ENCODE data around the gene LPCAT4.
"Not testable (repeated sequence)": the region's sequence is repeated elsewhere in the genome, so short reads cannot be mapped to it uniquely, and the experiment has no call there.

The LPCAT4 gene

DNA sequence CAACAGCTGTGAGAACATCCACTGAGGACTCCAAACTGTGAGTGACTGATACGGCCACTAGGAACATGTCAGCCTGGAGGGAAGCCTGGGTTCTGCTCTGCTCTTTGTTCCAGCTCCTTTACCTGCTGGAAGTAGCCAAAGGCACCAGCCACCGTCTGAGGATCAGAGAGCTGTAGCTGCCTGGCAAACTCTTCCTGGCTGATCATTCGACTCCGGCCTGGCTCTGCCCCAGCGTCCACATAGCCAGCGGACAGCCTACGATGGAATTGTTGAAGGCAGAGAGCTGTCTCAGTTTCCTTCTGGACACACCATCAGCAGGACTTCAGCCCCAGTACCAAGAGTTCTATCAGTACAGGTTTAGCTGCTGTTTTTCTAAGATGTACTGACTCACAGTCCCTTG is 5.7 kb downstream of the LPCAT4 start:
- no peak for DNase-seq

DNA sequence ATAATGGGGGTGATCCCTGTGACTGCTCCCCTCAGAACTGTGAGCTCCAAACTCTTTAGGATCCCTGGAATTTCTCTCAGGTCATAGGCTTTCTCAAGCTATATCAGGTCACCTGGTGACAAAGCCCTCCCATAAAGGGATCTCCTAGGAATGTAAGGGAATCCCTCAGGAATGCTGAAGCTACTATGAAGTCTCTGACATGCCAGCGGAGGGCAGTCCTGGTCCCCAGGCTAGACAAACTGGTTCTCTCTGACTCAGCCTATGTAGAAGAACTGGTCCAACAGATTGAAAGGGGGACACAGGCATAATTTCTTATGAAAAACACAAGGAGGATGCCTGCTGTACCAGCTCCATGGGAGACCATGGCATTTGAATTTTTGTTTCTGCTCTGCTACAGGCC is 6.7 kb downstream of the LPCAT4 start:
- DNase-seq: no peak

DNA sequence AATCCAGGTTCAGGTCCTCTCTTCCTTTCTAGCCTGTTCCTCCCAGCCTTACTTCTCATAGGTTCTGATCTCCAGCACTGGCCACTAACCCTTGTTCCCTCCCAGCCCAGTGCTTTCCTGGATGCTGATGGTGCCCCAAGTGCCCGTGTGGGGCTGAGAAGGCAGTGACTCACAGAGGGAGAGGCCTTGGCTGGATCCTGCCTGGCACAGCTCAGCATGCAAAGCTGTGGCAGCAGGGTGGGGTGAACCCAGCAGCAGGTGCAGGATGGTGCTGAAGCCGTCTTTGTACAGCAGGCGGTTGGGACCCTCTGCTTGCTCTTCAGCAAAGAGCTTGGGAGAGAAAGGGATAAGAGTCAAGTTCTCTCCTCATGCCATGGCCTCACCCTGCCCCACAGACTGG is 7.6 kb downstream of the LPCAT4 start:
- DNase-seq: no peak

DNA sequence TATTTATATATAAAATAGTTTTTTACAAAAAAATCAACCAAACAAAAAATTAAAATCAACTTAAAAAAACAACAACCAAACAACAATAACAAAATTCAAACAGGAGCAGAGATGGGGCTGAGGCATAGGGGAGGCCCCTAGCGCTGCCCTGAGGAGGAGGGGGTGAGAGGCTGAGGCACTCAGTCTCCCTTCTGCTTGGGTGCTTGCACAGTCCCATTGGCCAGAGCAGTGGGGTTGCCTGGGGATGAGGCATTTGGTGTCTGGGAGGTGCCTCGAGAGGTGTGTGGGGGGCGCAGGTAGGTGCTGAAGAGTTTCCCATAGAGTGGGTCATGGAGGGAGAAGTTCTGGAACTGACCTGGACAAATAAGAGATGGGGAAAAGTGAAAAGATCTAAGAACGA is 8.0 kb downstream of the LPCAT4 start:
- no peak for DNase-seq

DNA sequence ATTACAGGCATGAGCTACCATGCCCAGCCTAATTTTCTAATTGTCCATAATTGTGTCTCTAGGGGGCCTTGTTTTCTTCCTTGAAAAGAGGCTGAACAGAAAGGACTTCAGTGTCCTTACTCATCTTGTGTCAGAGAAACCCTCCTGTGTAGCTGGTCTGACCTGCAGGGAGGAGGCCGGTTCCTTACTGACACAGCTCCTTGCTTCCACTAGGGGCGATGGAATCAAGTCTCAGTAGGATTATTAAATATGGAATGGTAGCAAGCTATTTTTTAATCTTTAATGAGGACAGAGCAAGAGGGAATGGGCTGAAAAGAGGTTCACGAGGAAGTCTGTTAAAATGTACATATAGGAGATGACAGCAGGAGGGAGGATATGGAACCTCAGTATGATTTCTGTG is 8.6 kb downstream of the LPCAT4 start:
- DNase-seq: no peak

DNA sequence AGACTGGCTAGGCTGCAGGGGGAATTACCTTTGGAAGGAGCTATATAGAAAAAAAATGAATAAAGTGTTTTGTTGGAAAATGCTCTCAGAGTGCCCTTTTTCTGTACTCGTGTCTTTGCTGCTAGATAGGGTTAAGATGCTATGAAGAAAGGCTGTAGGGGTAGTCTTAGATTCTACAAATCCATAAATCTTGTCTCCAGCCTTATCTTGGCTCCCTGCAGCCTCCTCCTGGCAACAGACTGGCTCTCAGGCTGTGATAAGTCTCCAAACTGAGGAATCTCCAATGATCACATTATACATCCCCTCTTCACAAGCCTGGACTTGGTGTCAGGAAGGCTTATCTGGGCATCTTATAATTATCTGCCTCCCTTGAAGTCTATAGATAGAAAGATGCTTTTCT is 9.3 kb downstream of the LPCAT4 start:
- no peak for DNase-seq

DNA sequence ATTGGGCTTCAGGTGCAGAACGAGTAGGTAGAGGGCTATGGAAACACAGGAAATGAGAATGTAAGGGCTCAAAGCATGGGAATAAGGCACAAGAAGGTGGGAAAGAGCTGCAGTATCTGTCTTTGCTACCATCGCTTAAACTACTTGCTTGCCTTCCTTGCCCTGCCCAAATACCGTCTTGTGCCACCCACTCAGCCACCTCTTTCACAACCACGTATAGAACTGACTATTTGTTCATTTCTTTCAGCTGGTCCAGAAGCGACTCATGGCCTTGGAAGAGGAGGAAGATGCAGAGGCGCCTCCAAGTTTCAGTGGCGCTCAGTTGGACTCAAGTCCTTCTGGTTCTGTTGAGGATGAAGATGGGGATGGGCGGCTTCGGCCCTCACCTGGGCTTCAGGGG is 11.8 kb downstream of the LPCAT4 start:
- DNase-seq: no peak

DNA sequence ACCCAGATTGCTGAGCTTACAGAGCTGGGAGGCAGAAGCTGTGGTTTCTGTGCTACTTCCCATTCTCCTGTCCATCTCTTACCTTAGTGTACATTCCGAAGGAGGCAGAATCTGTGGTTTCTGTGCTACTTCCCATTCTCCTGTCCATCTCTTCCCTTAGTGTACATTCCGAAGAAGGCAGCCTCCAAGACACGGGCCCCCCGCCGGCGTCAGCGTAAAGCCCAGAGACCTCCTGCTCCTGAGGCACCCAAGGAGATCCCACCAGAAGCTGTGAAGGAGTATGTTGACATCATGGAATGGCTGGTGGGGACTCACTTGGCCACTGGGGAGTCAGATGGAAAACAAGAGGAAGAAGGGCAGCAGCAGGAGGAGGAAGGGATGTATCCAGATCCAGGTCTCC is 12.7 kb downstream of the LPCAT4 start:
- DNase-seq: no peak

DNA sequence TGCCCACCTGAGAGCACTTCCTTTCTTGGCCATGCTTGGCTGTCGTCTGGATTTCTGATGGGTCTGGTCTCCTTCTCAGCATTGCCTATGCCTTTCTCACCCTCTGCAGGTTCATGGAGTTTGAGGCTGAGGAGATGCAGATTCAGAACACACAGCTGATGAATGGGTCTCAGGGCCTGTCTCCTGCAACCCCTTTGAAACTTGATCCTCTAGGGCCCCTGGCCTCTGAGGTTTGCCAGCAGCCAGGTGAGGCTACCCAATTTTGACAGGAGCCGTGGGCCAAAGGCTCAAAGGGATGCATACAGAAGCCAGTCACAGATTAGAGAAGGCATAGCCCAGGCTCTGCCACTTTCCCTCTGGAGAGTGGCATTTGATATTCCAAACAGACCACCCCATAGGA is 13.4 kb downstream of the LPCAT4 start:
- DNase-seq: no peak

DNA sequence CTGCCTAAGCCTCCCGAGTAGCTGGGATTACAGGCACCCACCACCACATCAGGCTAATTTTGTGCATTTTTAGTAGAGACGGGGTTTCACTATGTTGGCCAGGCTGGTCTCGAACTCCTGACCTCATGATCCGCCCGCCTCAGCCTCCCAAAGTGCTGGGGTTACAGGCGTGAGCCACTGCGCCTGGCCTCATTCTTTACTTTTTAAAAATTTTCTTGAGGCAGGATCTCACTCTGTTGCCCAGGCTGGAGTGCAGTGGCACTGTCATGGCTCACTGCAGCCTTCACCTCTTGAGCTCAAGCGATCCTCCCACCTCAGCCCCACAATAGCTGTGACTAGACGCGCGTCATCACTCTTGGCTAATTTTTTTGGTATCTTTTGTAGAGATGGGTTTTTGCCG is 14.0 kb downstream of the LPCAT4 start:
- DNase-seq: not testable (repeated sequence)

DNA sequence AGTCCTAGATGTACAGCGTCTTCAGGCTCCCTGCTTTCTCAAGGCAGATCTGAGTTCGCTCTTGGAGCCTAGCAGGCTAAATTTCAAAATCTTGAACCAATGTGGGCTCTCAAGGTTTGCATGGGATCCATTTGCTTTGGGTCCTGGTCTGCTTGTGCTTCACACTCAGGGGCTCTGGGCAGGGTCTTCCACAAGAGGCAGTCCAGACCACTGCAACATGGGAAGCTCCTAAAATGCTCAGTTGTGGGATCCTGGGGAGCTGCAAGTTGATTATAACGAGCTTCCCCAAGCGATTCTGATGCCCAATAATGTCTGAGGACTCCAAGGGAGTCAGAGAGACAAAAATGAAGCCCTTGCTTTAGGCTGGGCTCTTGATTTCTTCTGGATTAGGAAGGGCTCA is 17.2 kb downstream of the LPCAT4 start:
- no peak for DNase-seq

DNA sequence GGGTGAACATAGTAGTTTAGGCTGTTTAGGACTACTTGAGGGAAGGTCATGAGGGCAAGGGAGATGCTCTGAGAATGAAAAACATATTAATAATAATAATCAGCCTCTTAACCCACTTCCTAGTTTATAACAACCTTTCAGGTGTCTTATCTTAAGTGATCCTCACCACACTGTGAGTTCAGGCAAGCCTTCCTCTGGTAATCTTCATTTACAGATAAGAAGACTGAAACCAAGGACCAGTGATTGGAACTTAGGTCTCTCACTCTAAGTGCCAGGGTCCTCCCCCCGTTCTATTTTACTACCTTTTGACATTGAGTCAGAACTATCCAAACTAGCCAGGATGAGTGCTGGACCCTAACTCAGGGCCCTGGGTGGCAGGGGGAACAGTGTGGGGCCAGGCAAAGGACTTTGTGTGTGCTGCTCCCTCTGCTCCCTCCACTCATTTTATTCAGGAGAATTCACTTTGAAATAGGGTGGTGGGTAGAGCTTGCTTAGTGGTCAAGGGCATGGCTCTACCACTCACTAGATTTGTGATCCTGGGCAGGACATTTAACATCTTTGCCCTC is 18.2 kb downstream of the LPCAT4 start:
- no peak for DNase-seq

DNA sequence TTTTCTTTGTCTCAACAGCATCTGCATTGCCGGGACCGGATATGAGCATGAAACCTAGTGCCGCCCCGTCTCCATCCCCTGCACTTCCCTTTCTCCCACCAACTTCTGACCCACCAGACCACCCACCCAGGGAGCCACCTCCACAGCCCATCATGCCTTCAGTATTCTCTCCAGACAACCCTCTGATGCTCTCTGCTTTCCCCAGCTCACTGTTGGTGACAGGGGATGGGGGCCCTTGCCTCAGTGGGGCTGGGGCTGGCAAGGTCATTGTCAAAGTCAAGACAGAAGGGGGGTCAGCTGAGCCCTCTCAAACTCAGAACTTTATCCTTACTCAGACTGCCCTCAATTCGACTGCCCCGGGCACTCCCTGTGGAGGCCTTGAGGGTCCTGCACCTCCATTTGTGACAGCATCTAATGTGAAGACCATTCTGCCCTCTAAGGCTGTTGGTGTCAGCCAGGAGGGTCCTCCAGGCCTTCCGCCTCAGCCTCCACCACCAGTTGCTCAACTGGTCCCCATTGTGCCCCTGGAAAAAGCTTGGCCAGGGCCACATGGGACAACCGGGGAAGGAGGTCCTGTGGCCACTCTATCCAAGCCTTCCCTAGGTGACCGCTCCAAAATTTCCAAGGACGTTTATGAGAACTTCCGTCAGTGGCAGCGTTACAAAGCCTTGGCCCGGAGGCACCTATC is 18.9 kb downstream of the LPCAT4 start:
- DNase-seq: no peak

DNA sequence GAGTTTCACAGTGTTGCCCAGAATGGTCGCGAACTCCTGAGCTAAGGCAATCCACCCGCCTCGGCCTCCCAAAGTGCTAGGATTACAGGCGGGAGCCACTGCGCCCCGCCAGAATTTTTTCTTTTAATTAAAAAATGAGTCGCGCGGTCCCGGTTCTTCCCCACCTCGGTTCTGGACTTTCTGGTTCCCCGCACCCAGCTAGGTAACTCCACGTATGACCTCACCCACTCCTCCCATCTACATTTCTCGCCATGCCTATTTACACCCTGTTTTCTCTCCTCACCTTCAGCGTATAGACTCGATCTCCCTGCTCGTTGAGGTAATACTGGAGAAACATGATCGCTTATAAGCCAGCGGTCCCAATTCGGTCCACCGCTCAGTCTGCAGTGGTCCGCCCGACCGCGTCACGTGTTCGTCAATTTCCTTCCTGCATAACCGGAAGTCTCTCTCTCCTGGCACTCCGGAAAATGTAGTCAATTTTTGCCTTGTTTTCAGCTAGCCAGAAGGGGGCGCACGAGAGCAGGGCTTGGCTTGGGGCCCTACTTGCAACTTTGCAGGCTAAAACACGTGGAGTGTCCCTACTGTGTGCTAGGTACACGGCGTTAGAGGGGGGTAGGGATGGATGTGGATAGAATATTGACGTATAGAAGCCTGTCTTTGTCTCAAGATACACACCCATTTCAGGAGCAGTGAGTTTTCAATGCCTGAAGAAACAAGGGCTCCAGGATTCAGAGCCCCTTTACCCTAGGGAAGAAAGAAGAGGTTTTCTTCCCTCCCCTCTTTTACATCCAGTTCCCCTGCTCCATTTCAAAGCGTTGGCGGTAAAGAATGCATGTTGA is 24.0 kb downstream of the LPCAT4 start, which contains the start of the genes NOP10 and NUTM1:
Gene NOP10, minus strand, starts transcription at position 400 of the 839 bp plus-strand sequence. Its CDS starts 63 bp downstream, at position 337.
Gene NUTM1, plus strand, starts transcription at position 579 of the 839 bp plus-strand sequence. CDS start 382 bp downstream, outside the sequence.
- peak; percentile 84 for DNase-seq

DNA sequence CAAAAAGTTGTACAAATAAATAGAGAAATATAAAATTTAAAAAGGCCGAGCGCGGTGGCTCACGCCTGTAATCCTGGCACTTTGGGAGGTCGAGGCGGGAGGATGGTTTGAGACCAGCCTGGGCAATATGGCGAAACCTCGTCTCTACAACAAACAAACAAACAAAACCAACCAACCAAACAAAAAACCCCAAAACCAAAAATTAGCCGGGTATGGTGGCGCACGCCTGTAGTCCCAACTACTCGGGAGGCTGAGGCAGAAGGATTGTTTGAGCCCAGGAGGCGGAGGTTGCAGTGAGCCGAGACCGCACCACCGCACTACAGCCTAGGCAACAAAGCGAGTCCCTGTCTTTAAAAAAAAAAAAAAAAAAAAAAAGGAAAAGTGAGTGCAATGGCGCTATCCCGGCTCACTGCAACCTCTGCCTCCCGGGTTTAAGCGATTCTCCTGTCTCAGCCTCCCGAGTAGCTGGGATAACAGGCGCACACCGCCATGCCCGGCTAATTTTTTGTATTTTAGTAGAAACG is 24.7 kb downstream of the LPCAT4 start:
- not testable (repeated sequence) for DNase-seq

DNA sequence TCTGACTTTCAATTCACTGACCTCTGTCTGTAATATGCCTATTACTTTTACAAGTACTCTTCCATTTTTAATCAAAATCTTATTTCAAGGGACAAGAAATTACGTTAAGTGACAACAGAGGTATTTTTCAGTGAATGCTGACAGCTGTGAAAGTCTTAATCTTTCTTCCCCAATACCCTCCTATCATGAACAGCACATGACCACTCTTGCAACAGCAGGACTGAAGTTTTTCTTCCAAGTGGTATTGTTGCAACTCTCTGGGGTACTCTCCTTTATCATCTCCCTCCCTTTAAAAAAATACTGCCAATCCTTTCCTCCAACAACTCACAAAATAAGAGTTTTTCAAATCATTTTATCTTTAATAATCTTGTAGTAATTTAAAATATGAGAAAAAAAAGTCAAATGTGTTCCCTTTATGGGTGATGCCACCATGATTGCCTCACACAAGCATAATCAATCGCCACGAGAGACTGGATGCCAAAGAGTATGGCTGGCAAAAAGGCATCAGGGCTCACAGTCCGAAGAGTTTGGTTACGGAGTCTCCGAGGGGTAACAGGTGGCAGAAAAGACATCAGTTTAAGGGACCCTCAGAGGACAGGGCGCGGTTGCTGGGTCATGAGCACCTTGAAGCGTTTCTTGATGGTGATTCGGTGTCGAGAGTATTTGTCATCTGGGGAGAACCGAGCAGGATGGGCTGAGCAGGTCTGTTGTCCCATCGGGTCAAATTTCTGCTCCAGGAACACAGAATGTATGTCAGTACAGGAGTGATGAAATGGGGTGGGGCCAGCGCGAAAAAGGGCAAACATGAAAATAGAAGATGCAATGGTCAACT is 25.4 kb downstream of the LPCAT4 start:
- DNase-seq: no peak

DNA sequence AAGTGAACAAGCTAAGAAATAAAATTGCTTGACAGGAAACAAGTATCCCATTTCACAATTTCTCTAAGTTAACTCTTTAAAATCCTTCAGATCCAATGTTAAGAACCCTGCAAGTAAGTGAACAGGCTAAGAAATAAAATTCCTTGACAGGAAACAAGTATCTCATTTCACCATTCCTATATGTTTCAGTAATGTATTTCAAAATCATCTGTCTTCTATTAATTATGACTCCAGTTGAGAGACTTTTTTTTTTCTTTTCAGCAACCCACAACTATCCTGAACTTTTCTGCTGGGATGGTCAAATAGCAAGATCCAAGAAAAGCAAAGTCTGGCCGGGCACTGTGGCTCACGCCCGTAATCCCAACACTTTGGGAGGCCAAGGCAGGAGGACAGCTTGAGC is 27.1 kb downstream of the LPCAT4 start:
- DNase-seq: no peak

DNA sequence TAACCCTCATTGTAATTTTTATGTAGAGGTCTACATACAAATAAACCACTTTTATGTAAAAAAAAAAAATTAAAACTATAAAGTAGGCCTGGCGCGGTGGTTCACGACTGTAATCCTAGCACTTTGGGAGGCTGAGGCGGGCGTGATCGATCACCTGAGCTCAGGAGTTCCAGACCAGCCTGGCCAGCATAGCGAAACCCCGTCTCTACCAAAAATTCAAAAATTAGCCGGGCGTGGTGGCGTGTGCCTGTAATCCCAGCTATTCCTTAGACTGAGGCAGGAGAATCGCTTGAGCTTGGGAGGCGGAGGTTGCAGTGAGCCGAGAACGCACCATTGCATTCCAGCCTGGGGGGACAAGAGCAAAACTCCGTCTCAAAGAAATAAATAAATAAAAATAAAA is 28.6 kb downstream of the LPCAT4 start:
- no peak for DNase-seq

DNA sequence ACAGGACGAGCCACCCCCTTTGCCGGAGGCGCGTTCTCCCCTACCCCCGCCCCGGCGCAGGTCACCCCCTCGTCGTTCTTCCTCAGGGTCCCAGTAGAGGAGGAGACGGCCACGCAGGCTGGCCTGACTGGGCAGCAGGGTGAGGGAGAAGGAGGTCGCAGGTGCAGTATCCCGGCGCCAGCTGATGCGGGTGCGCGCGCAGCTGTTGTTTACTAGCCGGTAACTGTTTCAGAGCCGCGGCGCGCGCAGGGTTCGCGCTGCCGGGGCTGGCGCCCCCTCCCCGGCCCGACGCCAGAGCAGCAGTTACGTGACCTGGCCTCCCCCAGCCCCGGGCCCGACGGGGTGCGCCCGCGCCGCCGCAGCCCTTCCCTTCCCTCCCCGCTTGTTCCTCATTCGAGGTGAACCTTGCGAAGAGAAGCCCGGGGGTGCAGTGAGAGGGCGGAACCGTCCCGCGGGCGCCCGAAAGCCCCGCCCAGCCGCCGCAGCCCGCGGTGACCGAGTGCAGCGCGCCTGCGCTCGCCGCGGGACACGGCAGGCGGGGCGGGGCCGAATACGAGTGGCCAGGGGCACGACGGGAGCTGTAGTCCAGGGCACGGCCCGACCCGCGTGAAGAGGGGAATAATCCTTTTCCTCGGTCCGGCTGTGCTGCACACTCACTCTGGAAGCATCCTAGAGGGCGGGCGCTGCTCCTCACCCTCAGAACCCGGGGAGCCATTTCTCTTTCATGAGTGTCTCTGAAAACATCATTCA is 29.3 kb downstream of the LPCAT4 start, which contains the start of gene SLC12A6:
Gene SLC12A6, minus strand, starts transcription at position 225 of the 750 bp plus-strand sequence. CDS start 1,101 bp downstream, outside the sequence.
- DNase-seq: peak; percentile 78

DNA sequence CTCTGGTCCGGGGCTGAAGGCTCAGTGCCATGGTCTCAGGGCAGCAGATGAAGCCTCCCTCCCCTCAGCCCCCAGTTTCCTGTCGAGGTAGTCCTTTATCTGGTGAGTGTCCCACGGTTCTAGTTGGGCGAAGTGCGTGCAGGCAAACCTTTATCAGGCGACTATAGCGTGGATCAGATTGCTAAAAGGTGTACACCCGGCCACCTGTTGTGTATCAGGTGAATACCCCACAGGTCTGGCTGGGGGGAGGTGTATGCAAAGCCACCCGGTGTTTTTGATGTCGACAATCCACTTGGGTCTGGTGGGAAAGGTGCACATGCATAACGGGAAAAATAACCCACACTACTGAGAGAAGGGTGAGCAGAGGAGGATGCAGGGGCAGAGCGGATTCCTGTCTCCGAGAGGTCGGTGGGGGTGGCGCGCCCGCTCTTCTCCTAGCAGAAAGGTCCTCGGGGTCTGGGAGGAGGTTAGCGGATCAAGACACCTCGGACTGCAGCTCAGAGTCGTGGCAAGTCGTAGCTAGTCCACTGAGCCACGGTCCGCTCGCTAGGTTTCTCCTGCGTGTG is 29.9 kb downstream of the LPCAT4 start:
- no peak for DNase-seq

DNA sequence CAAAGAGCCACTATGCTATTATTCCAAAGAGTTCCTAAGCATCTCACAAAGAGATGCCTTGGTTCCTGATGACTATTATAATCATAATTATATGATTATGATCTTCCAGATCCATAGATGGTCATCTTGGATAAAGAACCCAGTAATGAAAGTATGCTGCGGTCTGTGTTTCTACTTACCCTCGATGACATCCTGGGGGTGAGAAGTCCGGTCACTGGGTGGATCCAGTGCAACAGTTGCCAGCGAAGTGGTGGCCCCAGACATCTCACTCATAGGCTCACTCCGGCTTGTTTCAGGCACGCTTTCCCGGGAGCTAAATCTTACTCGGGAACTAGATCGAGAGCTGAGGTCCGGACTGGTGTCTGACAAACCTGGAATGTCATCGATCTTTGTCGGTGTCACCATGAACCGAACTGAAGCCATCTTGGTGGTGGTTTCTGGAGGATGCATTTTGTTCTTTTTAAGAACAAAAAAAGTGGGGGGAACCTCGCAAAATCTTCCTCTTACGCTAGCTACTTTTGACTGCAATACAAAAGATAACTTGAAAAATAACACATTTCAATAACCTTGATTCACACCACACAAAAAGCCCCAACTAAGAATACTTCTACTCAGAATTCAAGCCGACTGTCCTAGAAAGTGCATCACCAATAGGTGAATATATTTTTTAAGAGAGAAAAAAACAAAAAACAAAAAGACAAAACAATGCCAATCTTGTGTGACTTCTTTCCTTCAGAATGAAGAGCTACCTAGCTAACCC is 30.6 kb downstream of the LPCAT4 start:
- DNase-seq: no peak

All from NCI-H446 treated with DMSO at 0.1 percent for 48 hours (cell line).